HG03175 (cell line): ENCODE measurements around the gene SLC38A10.

Experiments
- ATAC-seq: cut with Tn5 transposase; IDR thresholded peaks from one replicate; pipeline ENCODE4 v1.9.1; 2021; ENCODE audit warnings: mild to moderate bottlenecking, moderate library complexity; ENCODE audit not compliant: unreplicated experiment

The SLC38A10 gene

GRCh38 chr17:81295031-81295675, at the start of gene SLC38A10:
TSS of gene SLC38A10 (minus strand) at chr17:81295307. CDS start at chr17:81294921, 386 bp downstream.
- peak; percentile 88 for ATAC-seq

GRCh38 chr17:81342269-81343070, 47.4 kb upstream of the SLC38A10 start:
- no peak for ATAC-seq

GRCh38 chr17:81341516-81342268, 46.6 kb upstream of the SLC38A10 start:
- no peak for ATAC-seq

- no peak for ATAC-seq
These were observed 45.8 kb upstream of the SLC38A10 start for GRCh38 chr17:81340607-81341515.

- ATAC-seq = no peak
These were observed 44.6 kb upstream of the SLC38A10 start for GRCh38 chr17:81339534-81340296.

GRCh38 chr17:81339191-81339533, 44.1 kb upstream of the SLC38A10 start:
- no peak for ATAC-seq

GRCh38 chr17:81338274-81339190, 43.4 kb upstream of the SLC38A10 start:
- no peak for ATAC-seq

- ATAC-seq = no peak
These were observed 42.4 kb upstream of the SLC38A10 start for GRCh38 chr17:81337476-81337879.

GRCh38 chr17:81336930-81337325, 41.8 kb upstream of the SLC38A10 start:
- ATAC-seq = no peak

- ATAC-seq = no peak
These were observed 41.3 kb upstream of the SLC38A10 start for GRCh38 chr17:81336296-81336929.

- no peak for ATAC-seq
These were observed 40.7 kb upstream of the SLC38A10 start for GRCh38 chr17:81335773-81336157.

GRCh38 chr17:81334987-81335772, 40.1 kb upstream of the SLC38A10 start:
- ATAC-seq = no peak

- no peak for ATAC-seq
These were observed 39.3 kb upstream of the SLC38A10 start for GRCh38 chr17:81334391-81334901.

GRCh38 chr17:81333616-81334368, 38.7 kb upstream of the SLC38A10 start:
- ATAC-seq = no peak

GRCh38 chr17:81332914-81333528, 37.9 kb upstream of the SLC38A10 start:
- ATAC-seq = no peak

- no peak for ATAC-seq
These were observed 37.2 kb upstream of the SLC38A10 start for GRCh38 chr17:81332118-81332834.
